H9 (cell line): ENCODE measurements around the gene FOXD4. TPM values are rescaled to one million over a fixed set of nuclear protein-coding genes. Genes with fewer than 3 reads are reported as not detected.
"Not testable (repeated sequence)": the region's sequence is repeated elsewhere in the genome, so short reads cannot be mapped to it uniquely, and the experiment has no call there.

Experiments used
- DNase-seq: peaks from one replicate; pipeline ENCODE4 v3.0.0-alpha.2; 2017
- H2AFZ ChIP-seq: one replicate; pipeline ENCODE4 v1.6.1; 2013; ENCODE audit warnings: mild to moderate bottlenecking, low read length, control low read depth, moderate library complexity
- H2AK5ac ChIP-seq: 2 replicates; pipeline ENCODE4 v1.6.1; 2013; ENCODE audit warnings: low read length, control low read depth, mixed read lengths; ENCODE audit not compliant: insufficient read length
- H2BK120ac ChIP-seq: one replicate; pipeline ENCODE4 v1.6.1; 2013; ENCODE audit warnings: low read depth, mild to moderate bottlenecking, low read length, control low read depth, inconsistent platforms; ENCODE audit not compliant: poor library complexity, severe bottlenecking
- H2BK12ac ChIP-seq: 2 replicates; pipeline ENCODE4 v1.6.1; 2013; ENCODE audit warnings: low read length, control low read depth, mixed read lengths, low read depth; ENCODE audit not compliant: insufficient read length
- H2BK15ac ChIP-seq: 2 replicates; pipeline ENCODE4 v1.6.1; 2013; ENCODE audit warnings: low read depth, low read length, control low read depth
- H2BK20ac ChIP-seq: one replicate; pipeline ENCODE4 v1.6.1; 2013; ENCODE audit warnings: low read depth, mild to moderate bottlenecking, low read length, control low read depth, inconsistent platforms; ENCODE audit not compliant: poor library complexity, severe bottlenecking
- H2BK5ac ChIP-seq: 2 replicates; pipeline ENCODE4 v1.6.1; 2013; ENCODE audit warnings: low read length, control low read depth, mixed read lengths; ENCODE audit not compliant: insufficient read length
- H3K14ac ChIP-seq: 2 replicates; pipeline ENCODE4 v1.6.1; 2013; ENCODE audit warnings: low read length, control low read depth; ENCODE audit not compliant: insufficient read depth
- H3K18ac ChIP-seq: 2 replicates; pipeline ENCODE4 v1.6.1; 2013; ENCODE audit warnings: low read depth, mild to moderate bottlenecking, mixed read lengths, low read length, control low read depth; ENCODE audit not compliant: insufficient read length
- H3K23ac ChIP-seq: 2 replicates; pipeline ENCODE4 v1.6.1; 2013; ENCODE audit warnings: low read length, control low read depth, mixed read lengths, low read depth; ENCODE audit not compliant: insufficient read length
- H3K23me2 ChIP-seq: 2 replicates; pipeline ENCODE4 v1.6.1; 2013; ENCODE audit warnings: low read depth, mild to moderate bottlenecking, mixed read lengths, low read length, control low read depth; ENCODE audit not compliant: insufficient read length, poor library complexity, severe bottlenecking
- H3K27ac ChIP-seq: 2 replicates; pipeline ENCODE4 v1.5.1; 2013; ENCODE audit warnings: low read length, control low read depth, mixed read lengths, low read depth; ENCODE audit not compliant: insufficient read length
- H3K27me3 ChIP-seq: 2 replicates; pipeline ENCODE4 v1.6.1; 2013; ENCODE audit warnings: low read length, control low read depth, inconsistent platforms; ENCODE audit not compliant: insufficient read depth
- H3K4ac ChIP-seq: 2 replicates; pipeline ENCODE4 v1.6.1; 2013; ENCODE audit warnings: low read depth, mild to moderate bottlenecking, control low read depth, inconsistent platforms, low read length, moderate library complexity
- H3K4me1 ChIP-seq: 2 replicates; pipeline ENCODE4 v1.6.1; 2013; ENCODE audit warnings: low read length, control low read depth, inconsistent platforms; ENCODE audit not compliant: insufficient read depth
- H3K4me2 ChIP-seq: 2 replicates; pipeline ENCODE4 v1.6.1; 2013; ENCODE audit warnings: low read length, control low read depth, mixed read lengths; ENCODE audit not compliant: insufficient read length, insufficient read depth
- H3K56ac ChIP-seq: 2 replicates; pipeline ENCODE4 v1.6.1; 2013; ENCODE audit warnings: low read depth, mild to moderate bottlenecking, mixed read lengths, low read length, control low read depth; ENCODE audit not compliant: insufficient read length
- H3K79me1 ChIP-seq: 2 replicates; pipeline ENCODE4 v1.6.1; 2013; ENCODE audit warnings: low read depth, mild to moderate bottlenecking, moderate library complexity, low read length, control low read depth, inconsistent platforms; ENCODE audit not compliant: insufficient read depth, poor library complexity, severe bottlenecking
- H3K79me2 ChIP-seq: 2 replicates; pipeline ENCODE4 v1.6.1; 2013; ENCODE audit warnings: low read length, control low read depth, inconsistent platforms; ENCODE audit not compliant: insufficient read depth
- H3K9ac ChIP-seq: 2 replicates; pipeline ENCODE4 v1.6.1; 2013; ENCODE audit warnings: low read length, control low read depth, mixed read lengths; ENCODE audit not compliant: insufficient read length; ENCODE audit errors: extremely low read depth
- H3K9me3 ChIP-seq: one replicate; pipeline ENCODE4 v1.6.1; 2013; ENCODE audit warnings: low read depth, low read length, inconsistent platforms; ENCODE audit not compliant: control insufficient read depth
- H3T11ph ChIP-seq: one replicate; pipeline ENCODE4 v1.6.1; 2013; ENCODE audit warnings: mild to moderate bottlenecking, low read length, control low read depth, inconsistent platforms
- H4K20me1 ChIP-seq: one replicate; pipeline ENCODE4 v1.6.1; 2013; ENCODE audit not compliant: control insufficient read depth, insufficient read length, insufficient read depth
- H4K5ac ChIP-seq: 2 replicates; pipeline ENCODE4 v1.6.1; 2013; ENCODE audit warnings: low read depth, mild to moderate bottlenecking, mixed read lengths, low read length, control low read depth; ENCODE audit not compliant: insufficient read length
- H4K8ac ChIP-seq: replicated peaks from 2 replicates; pipeline ENCODE4 v1.6.1; 2013; ENCODE audit warnings: low read length, control low read depth, mixed read lengths, low read depth; ENCODE audit not compliant: insufficient read length
- H4K91ac ChIP-seq: 2 replicates; pipeline ENCODE4 v1.6.1; 2013; ENCODE audit warnings: low read depth, mild to moderate bottlenecking, moderate library complexity, mixed read lengths, low read length, control low read depth; ENCODE audit not compliant: insufficient read length
- H3K27ac Mint-ChIP-seq, 3 experiments: 2 replicates in 2 of 3; 3 replicates in 1 of 3; pipeline ENCODE4 v1.8.0; 2020 to 2021; ENCODE audit warnings: mixed read lengths in 3 of 3, mild to moderate bottlenecking in 1 of 3, moderate library complexity in 1 of 3
- H3K27me3 Mint-ChIP-seq: 2 replicates; pipeline ENCODE4 v1.8.0; 2021; ENCODE audit warnings: low read depth, mild to moderate bottlenecking, moderate library complexity, mixed read lengths
- H3K36me3 Mint-ChIP-seq, 3 experiments: 2 replicates in 2 of 3; 3 replicates in 1 of 3; pipeline ENCODE4 v1.8.0; 2020 to 2021; ENCODE audit warnings: low read depth in 3 of 3, mixed read lengths in 3 of 3; ENCODE audit not compliant: insufficient read depth in 1 of 3
- H3K4me1 Mint-ChIP-seq, 2 experiments: 2 replicates each; pipeline ENCODE4 v1.8.0; 2020; ENCODE audit warnings: mixed read lengths in 2 of 2
- H3K4me3 Mint-ChIP-seq, 2 experiments: 2 replicates in 1 of 2; 3 replicates in 1 of 2; pipeline ENCODE4 v1.8.0; 2020 to 2021; ENCODE audit warnings: mild to moderate bottlenecking in 2 of 2, mixed read lengths in 2 of 2, moderate library complexity in 1 of 2
- H3K9me3 Mint-ChIP-seq, 2 experiments: 2 replicates in 1 of 2; 3 replicates in 1 of 2; pipeline ENCODE4 v1.8.0; 2020; ENCODE audit warnings: mild to moderate bottlenecking in 2 of 2, mixed read lengths in 2 of 2, moderate library complexity in 1 of 2
- WGBS: extraction: QIAGEN DNeasy Blood & Tissue Kit; methylation state at CpG from one replicate; pipeline ENCODE4 v1.1.7; 2013; ENCODE audit warnings: missing lambda C conversion rate, low lambda C conversion rate, mixed read lengths; ENCODE audit not compliant: insufficient read length; ENCODE audit errors: extremely low coverage; 5-methylcytosine and 5-hydroxymethylcytosine counted together
- total RNA-seq: library from RNA; stranded (reverse); gene quantifications from 2 replicates; pipeline ENCODE4 v1.2.1, GENCODE V29; 2021

FOXD4 gene
- total RNA-seq, 1 experiment from 2014 or later, result 0.20 TPM

DNA sequence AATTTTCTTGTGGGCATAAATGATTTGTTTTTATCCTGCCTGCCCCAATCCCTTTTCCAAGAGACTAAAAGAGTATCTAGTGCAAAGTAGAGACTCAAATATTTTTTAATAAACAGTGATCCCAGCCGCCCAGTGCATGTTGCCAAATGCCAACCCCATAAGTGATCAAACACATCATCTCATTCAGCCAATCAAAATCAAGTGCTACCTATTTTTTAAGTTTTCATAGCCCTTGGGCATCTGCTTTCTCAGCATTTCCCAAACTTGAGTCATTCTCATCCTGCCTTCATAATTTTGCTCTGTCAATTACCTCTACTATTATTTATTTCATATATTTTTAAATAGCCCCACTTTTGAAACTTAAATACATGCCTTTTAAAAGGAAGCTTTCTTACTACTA lies 27.4 kb downstream of the FOXD4 start:
- H3K4me3 Mint-ChIP-seq, H4K20me1 ChIP-seq, H2BK120ac ChIP-seq, H3K9ac ChIP-seq, H3K14ac ChIP-seq, H4K5ac ChIP-seq, H3K36me3 Mint-ChIP-seq, H2AK5ac ChIP-seq, H3K4ac ChIP-seq, H3K4me1 ChIP-seq, H2BK20ac ChIP-seq, H3K18ac ChIP-seq, H3K27ac ChIP-seq, H3K79me1 ChIP-seq, H3K23me2 ChIP-seq, H2BK5ac ChIP-seq, H3K56ac ChIP-seq, H3K27ac Mint-ChIP-seq, H3K9me3 ChIP-seq, H3T11ph ChIP-seq, H3K27me3 ChIP-seq, DNase-seq, H2BK12ac ChIP-seq, H3K79me2 ChIP-seq, H4K8ac ChIP-seq, H2BK15ac ChIP-seq, H3K9me3 Mint-ChIP-seq, H3K4me2 ChIP-seq, H4K91ac ChIP-seq, H2AFZ ChIP-seq, H3K4me1 Mint-ChIP-seq, H3K23ac ChIP-seq: not testable (repeated sequence)
- no CpG with 5 or more reads among the region's 1 CpG for WGBS
- peaks cover 24% of the 10 kb centered on the region for H3K27me3 Mint-ChIP-seq

DNA sequence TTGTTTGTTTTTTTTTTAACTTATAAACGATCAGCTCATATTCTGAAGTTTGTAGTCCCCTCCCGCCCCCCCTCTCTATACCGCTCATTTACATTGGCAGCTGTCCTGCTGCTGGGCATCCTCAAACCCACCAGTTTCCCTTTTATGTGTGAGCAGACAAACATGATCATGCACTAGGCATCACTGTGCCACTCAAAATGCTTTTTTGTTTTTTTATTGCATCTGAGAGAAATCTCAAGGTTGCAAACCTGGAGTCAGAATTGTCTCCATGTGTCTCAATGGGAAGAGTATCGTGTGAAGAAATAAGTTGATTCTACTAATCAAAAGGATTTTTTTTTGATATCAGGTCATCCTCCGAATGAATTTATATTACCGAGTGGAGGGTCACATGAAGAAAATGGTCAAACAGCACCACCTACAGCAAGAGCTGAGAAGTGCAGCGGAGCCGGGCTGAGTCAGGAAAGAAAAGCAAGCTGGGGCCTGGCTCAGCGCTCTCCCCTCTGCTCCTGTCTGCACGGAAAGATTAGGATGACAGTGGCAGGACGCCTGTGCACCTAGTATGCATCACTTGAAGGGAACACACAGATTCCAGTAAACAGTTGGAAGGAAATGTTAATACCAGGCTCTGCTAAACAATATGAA lies 29.7 kb downstream of the FOXD4 start:
- H3K23me2 ChIP-seq, H3K9ac ChIP-seq, H2BK20ac ChIP-seq, H3K23ac ChIP-seq, H2BK120ac ChIP-seq, H3K4me1 ChIP-seq, H4K20me1 ChIP-seq, DNase-seq, H3K9me3 ChIP-seq, H2AK5ac ChIP-seq, H2BK5ac ChIP-seq, H3K4ac ChIP-seq, H4K8ac ChIP-seq, H3K27me3 ChIP-seq, H3K36me3 Mint-ChIP-seq, H3K4me2 ChIP-seq, H3K27ac ChIP-seq, H3T11ph ChIP-seq, H3K79me2 ChIP-seq, H3K56ac ChIP-seq, H3K27ac Mint-ChIP-seq, H3K79me1 ChIP-seq, H3K14ac ChIP-seq, H3K4me3 Mint-ChIP-seq, H2BK12ac ChIP-seq, H3K9me3 Mint-ChIP-seq, H2AFZ ChIP-seq, H2BK15ac ChIP-seq, H4K91ac ChIP-seq, H4K5ac ChIP-seq, H3K4me1 Mint-ChIP-seq, H3K18ac ChIP-seq: not testable (repeated sequence)
- H3K27me3 Mint-ChIP-seq, result peaks cover 25% of the 10 kb centered on the region
- WGBS, result no CpG with 5 or more reads among the region's 11 CpGs
